Loucy (cell line): ENCODE measurements around the gene KRABD2.

Experiments
- EZH2phosphoT487 ChIP-seq: fragments of 200-600 bp; IDR thresholded peaks from 2 replicates; pipeline ENCODE4 v1.6.1; 2018; ENCODE audit warnings: antibody characterized with exemption, mild to moderate bottlenecking, moderate library complexity, borderline replicate concordance
- TF ChIP-seq, protein P1 (sequence below): fragments of 200-600 bp; sonication (generic); conservative IDR thresholded peaks from 2 replicates; pipeline ENCODE4 v1.5.1; 2014; ENCODE audit warnings: mild to moderate bottlenecking, antibody characterized with exemption, low read length

DNA sequence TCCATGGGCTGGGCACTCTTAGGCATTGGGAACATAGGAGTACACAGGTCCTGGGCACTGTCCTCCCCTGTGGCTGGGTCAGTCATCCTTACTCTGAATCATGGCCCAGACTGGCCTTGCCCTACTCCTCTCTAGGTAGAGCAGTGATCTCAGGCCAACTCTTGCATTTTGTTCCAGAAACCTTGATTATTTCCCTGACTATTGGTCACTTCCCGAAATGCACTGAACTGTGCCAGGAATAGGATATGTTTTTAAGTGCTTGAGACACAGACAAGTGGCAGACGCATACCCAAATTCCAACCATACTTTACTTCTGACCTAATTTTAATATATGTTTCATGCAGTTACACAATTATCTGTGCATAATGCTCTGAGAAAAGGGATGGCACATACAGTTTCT lies 10.3 kb downstream of the KRABD2 start:
- TF ChIP-seq, protein P1, sequence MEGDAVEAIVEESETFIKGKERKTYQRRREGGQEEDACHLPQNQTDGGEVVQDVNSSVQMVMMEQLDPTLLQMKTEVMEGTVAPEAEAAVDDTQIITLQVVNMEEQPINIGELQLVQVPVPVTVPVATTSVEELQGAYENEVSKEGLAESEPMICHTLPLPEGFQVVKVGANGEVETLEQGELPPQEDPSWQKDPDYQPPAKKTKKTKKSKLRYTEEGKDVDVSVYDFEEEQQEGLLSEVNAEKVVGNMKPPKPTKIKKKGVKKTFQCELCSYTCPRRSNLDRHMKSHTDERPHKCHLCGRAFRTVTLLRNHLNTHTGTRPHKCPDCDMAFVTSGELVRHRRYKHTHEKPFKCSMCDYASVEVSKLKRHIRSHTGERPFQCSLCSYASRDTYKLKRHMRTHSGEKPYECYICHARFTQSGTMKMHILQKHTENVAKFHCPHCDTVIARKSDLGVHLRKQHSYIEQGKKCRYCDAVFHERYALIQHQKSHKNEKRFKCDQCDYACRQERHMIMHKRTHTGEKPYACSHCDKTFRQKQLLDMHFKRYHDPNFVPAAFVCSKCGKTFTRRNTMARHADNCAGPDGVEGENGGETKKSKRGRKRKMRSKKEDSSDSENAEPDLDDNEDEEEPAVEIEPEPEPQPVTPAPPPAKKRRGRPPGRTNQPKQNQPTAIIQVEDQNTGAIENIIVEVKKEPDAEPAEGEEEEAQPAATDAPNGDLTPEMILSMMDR = no peak
- no peak for TF ChIP-seq EZH2phosphoT487
